ENCODE data around the gene MC1R.
"Not testable (repeated sequence)": the region's sequence is repeated elsewhere in the genome, so short reads cannot be mapped to it uniquely, and the experiment has no call there.

MC1R gene

DNA sequence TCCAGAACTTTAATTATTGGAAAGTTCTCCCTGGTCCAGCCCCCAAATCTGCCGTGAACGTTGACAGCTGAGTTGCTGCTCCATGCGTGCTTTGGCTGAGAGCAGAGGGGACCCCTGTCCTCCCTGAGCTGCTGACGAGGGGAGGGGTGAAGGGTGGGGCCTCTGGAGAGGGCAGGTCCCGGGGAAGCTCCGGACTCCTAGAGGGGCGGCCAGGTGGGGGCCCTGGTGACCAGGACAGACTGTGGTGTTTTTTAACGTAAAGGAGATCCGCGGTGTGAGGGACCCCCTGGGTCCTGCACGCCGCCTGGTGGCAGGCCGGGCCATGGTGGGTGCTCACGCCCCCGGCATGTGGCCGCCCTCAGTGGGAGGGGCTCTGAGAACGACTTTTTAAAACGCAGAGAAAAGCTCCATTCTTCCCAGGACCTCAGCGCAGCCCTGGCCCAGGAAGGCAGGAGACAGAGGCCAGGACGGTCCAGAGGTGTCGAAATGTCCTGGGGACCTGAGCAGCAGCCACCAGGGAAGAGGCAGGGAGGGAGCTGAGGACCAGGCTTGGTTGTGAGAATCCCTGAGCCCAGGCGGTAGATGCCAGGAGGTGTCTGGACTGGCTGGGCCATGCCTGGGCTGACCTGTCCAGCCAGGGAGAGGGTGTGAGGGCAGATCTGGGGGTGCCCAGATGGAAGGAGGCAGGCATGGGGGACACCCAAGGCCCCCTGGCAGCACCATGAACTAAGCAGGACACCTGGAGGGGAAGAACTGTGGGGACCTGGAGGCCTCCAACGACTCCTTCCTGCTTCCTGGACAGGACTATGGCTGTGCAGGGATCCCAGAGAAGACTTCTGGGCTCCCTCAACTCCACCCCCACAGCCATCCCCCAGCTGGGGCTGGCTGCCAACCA, at the start of gene MC1R:
Gene MC1R (plus strand): TSS at position 410 of the 895 bp plus-strand sequence. CDS start 397 bp downstream, at position 807.
- no peak for DNase-seq

DNA sequence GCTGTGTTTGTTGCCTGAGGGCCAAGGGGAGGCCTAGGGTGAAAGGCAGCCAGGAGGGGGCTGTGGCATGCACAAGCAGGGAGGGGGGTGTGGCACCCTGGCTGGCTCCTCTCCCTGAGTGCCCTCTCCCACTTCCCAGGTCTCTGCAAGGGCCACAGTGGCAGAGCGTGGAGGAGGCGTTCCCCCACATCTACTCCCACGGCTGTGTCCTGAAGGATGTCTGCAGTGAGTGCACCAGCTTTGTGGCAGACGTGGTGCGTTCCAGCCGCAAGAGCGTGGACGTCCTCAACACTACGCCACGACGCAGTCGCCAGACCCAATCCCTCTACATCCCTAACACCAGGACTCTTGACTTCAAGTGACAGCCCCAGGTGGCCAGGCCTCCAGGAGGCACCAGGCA, 48.8 kb upstream of the MC1R start:
- DNase-seq, result no peak

DNA sequence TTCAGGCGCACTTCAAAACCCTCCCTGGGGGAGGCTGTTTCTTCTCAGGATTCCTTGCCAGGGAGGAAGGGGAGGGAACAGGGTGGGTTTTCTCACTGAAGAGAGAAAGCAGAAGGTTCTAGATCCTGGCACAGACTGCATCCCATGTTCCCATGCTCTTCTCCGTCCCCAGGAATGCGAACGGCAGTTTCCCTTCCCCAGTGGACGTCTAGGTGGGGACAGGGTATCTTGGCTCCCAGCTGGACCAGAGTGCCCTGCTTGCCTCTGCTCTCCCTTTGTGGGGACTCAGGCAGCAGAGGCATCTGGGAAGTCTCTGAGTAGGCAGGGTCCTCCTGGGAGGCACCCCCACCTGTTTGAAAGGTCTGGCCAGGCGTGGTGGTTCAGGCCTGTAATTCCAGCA, 48.2 kb upstream of the MC1R start:
- DNase-seq, result no peak

DNA sequence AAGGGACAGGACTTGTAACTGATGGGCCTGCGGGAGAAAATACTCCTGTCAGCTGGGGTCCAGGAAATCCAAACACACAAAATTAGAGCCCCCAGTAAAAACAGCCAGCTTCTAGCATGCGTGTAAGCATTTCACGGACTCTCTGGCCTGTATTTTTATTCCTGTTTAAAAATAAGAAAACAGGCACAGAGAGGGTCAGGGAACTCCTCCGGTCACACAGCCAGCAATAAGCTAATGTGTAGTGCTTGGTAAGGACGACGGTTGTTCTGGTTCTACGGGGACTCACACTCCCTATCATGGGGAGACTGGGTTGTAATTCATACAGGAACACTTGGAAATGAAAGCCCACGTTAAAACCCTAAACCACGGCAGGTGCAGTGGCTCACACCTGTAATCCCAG, 46.8 kb upstream of the MC1R start:
- DNase-seq, result no peak

DNA sequence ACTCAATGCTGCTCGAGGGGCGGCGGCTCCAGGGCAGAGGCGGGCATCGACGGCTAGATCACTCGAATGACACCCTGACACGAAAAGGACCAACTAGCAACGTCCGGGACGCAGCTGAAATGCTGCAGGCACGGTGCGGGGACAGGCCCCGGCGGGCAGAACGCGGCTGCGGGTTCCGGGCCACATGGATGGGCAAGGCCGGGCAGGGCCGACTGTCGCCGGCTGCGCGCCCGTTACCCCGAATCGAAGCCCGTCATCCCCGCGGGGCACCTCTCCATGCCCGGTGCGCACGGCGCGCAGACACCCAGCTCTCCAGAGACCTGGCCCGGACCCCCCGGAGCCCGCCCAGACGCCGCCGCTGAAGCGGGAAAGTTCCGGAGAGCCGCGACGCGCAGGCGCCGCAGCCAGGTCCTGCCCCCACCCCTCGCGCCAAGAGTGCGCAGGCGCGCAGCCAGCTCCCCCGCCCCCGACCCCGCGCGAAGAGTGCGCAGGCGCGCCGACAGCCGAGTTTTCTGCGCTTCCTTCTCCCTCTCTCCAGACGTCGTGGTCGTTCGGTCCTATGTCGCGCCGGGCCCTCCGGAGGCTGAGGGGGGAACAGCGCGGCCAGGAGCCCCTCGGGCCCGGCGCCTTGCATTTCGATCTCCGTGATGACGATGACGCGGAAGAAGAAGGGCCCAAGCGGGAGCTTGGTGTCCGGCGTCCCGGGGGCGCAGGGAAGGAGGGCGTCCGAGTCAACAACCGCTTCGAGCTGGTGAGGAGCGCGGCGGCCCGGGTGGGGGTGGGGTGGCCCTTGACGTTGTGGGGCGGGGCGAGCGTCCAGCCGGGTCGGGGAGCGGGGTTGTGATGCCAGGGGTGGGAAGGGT, 45.3 kb upstream of the MC1R start, which contains the start of gene TCF25:
Gene TCF25 (plus strand): TSS at position 484 of the 863 bp plus-strand sequence. CDS start 76 bp downstream, at position 560.
- peak; percentile 33 for DNase-seq

DNA sequence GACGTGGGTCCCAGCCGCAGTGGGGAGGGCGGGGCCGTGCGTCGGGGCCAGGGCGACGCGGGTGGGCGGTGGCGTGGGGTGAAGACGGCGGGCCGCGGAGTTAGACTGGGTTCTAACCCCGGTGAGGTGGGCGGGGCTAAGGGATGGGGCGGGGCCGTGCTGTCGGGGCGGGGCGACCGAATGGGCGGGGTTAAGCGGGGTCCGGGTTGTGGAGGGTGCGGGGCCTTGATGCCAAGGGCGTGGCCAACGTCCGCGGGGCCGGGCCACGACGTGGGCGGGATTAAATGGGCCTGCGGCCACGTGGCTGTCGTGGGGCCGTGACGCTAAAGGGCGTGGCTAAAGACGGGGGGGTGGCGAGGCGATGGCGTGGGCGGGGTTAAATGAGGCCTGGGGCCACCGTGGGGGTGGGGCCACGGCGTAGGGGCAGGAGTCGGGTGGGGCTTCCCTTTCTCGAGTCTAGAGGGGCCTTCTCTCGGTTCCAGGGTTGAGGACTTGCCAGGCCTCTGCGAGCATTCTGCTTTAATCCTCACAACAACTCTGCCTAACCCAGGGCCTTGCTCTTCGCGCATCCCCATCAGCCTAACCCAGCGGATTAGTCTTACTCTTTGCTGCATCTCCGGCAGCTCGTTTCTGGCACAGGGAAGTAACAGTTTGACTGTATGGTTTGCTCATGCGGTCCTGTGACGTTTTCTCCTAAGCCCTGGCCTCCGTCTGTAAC, 44.5 kb upstream of the MC1R start:
- DNase-seq, result peak; percentile 4

DNA sequence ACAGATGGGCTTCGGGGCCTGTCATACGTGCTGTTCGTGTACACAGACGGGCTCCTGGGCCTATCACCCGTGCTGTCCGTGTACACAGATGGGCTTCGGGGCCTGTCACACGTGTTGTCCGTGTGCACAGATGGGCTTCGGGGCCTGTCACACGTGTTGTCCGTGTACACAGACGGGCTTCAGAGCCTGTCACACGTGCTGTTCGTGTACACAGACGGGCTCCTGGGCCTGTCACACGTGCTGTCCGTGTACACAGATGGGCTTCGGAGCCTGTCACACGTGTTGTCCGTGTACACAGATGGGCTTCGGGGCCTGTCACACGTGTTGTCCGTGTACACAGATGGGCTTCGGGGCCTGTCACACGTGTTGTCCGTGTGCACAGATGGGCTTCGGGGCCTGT, 39.5 kb upstream of the MC1R start:
- DNase-seq, result not testable (repeated sequence)

DNA sequence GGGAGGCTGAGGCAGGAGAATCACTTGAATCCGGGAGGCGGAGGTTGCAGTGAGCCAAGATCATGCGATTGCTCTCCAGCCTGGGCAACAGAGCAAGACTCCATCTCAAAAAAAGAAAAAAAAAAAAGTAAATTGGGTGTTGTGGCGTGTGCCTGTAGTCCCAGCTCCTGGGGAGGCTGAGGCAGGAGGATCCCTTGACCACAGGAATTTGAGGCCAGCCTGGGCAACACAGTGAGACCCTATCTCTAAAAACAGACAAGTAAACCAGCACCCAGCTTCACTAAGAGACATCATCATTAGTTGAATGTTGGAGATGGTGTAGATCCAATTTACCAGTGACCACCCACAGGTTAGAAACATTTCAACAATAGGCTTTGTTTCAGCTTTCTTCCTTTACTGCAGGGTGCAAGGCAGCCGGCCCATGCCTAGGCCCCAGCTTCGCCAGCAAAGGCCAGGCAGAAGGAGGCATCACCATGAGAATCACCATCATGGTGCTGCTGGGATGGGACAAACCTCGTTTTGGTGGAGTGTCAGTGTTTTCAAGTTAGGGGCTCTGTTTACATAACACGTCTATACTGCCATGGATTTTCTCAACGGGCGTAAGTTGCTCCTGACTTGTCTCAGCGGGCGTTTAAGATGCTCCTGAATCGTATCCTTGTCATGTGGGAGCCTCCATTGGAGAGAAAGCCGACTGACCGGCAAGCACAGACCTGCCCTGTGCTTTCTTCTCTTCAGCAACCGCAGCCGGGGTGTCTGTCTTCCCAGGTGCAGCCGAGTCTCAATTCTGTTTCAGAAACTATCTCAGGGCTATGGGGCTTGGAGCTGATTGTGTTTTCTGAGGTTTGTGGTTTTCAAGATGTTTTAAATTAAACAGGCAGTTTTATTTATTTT, 37.9 kb upstream of the MC1R start:
- DNase-seq, result no peak

DNA sequence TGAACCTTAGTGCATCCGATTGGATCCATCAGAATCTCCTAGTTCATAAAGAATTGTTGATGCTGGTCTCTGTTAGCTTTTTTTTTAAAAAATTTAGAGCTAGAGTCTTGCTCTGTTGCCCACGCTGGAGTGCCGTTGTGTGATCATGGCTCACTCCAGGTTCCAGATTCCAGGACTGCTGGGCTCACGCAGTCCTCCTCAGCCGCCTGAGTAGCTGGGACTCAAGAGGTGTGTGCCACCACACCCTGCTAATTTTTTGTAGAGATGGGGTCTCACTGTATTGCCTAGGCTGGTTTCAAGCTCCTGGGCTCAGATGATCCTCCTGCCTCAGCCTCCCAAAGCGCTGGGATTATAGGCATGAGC, 37.3 kb upstream of the MC1R start:
- DNase-seq, result no peak

DNA sequence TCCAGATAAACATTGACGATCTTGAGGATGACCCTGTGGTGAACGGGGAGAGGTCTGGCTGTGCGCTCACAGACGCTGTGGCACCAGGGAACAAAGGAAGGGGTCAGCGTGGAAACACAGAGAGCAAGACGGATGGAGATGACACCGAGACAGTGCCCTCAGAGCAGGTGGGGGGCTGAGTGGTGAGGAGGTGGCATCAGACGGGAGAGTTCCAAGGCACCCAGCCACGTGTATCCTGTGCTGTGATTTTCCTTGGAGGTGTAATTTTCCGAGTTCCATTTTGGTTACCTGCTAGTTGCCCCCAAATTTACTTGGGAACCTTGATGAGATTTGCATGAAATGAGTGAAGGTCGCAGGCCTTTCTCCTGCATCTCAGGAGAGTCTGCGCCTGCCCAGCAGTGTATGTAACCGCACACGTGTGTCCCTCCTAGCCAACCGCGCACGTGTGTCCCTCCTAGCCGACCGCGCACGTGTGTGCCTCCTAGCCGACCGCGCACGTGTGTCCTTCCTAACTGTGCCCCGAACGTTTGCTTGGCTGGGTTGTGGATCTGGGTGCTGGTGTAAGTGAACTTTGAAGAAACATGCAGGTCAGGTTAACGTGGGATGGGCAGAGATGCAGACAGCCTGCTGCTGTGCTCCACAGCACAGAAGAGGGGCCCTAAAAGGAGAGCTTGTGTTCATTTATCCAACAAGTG, 35.2 kb upstream of the MC1R start:
- DNase-seq, result no peak

DNA sequence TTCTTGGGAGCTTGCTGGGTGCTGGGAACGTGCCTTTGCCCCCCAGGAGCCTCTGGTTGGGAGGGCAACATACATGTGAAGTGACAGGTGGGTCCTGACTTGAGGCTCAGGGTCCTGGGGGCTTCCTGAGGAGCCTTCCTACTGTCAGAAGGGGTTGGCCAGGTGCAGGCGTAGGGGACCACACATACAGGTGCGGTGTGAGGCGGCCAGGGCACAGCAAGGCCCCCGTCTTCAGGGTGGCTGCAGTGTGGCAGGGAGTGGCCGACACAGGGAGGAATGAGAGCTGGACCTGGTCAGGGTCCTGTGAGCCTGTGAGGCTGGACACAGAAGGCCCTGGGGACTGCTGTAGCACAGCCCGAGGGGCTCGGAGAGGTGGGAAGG, 34.6 kb upstream of the MC1R start:
- no peak for DNase-seq

DNA sequence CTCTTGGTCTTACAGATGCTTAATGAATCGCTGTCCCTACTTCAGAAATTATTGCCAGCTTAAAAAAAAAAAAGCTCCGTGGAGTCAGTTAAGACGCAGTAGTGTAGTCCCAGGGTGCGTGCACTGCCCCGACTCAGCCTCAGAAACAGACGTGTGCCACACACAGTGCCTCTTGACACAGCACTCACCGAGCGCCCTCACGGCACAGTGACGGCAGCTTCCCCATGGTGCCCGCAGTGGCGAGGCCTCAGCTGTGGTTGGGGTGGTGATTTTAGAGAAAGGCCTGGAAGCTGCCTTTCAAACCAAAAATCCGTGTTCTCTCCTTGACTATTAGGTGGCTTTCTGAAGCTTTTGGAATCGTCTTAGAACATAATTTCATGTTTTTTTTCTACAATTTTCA, 31.4 kb upstream of the MC1R start:
- DNase-seq, result no peak

DNA sequence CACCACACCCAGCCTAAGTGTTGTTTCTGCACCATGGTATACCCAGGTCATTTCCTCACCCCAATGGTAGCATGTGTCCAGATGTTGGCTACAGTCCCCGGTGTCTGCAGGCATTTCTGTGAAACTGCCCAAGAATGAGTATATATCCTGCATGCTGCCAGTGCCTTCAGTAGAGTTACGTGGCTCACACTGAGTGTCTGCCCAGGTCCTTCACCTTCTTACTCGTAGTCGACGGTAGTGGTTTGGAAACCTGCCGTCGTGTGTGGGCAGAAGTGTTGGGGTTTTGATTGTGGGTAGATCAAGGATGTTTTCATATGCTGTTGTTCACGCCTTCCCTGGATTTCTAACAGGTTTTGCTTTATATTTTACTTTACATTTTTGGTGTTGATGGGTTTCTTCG, 28.5 kb upstream of the MC1R start:
- no peak for DNase-seq

DNA sequence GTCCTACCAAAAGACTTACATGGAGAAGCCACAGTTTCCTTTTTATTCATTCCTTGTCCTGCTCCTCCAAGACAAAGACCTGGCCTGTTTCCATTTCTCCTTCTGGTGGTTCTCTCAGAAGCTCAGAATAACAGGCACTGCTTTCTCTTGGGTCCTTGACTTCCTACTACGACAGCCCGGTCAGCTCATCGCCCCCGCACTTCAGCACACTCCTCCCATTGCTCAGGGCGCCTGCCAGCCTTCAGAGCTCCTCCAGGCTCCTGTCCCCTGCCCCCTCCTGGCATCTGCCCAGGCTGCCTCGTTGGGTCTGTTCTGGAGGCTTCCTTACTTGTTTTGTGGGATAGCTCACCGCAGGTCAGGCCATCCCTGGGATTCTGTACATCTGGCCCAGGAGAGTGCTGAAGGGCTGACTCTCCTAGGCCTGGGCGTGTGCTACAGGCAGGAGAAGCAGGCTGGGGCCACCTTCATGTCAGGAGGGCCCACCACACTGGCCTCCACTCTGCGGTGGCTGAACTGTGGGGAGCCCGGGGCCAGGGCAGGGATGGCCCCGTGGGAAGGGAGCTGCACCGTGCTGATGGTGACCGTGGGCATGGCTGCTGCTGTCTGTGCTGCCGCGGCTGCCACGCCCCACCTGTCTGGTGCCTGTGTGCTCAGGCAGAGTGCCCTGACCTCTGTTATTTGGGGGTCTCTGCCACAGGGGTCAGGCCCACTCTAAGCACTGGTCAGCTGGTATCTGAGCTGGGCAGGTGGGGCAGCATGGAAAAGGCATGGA, 27.6 kb upstream of the MC1R start:
- no peak for DNase-seq

DNA sequence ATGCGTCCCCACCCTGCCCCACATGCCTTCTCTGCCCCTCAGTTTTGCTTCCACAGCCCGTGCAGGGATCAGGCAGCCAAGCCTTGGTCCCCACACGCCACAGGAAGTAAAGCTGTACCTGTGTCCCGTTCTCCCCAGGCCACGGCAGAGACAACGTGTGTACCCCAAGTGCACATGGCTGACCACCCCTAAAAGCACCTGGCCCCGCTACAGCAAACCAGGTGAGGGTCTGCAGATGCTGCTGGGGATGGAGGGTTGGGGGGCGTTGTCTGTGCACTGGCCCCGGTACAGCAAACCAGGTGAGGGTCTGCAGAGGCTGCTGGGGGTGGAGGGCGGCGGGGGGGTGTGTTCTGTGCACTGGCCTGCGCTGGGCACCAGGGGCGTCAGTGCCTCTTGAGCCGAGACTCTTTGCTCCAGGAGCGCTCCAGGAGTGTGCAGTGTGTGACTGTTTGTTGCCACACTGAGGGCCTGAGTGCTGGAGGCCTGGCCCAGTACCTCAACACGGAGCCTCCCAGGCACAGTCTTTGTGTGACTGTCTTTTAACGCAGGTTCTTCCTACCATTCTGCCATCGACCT, 26.5 kb upstream of the MC1R start:
- DNase-seq, result no peak

DNA sequence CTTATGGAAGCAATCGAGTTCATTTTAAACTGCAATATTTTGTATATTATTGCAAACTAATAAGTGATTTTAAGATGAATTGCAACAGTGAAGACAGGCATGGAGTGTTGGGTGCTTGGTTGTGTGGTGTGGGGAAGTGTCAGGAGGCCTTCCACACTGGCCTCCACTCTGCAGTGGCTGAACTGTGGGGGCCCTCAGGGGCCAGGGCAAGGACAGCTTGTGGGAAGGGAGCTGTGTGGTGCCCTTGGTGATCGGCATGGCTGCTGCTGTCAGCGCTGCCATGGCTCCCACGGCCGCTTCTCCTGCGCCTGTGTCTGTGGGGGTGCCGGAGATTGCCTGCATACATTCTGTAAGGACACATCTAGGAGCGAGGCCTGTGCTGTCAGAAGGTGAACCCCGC, 26.0 kb upstream of the MC1R start:
- no peak for DNase-seq

DNA sequence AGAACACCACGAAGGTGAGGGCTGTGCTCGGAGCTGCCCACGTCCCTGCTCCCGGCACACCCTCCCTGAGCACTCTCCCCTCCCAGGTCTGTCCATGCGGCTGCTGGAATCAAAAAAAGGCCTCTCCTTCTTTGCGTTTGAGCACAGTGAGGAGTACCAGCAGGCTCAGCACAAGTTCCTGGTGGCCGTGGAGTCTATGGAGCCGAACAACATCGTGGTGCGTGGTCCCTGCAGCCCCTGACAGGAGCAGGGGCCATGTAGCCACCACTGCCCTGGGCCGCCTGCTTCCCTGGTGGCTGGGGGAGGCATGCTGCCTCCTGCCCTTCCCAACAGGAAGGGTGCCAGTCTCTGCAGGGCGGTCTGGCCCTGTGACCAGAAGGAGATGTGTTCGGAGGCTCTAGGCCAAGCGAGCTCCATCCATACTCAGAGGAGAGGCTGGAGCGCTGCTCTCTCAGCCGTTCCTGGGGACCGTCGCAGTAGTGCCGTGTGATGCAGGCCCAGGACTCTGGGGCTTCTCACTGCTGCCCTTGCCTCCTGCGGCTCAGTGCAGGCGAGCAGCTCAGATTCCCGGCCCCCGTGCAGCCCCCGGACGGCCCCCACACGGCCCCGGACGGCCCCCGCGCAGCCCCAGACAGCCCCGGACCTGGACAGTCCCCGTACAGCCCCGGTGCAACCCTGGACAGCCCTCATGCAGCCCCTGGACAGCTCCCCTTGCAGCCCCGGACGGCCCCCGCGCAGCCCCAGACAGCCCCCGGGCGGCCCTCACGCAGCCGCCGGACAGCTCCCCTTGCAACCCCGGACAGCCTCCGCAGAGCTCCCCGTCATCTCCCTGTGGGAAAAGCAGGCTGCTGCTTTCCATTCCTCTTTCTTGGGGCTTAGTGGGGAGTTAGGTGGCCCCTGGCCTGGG, 24.8 kb upstream of the MC1R start:
- DNase-seq, result no peak

DNA sequence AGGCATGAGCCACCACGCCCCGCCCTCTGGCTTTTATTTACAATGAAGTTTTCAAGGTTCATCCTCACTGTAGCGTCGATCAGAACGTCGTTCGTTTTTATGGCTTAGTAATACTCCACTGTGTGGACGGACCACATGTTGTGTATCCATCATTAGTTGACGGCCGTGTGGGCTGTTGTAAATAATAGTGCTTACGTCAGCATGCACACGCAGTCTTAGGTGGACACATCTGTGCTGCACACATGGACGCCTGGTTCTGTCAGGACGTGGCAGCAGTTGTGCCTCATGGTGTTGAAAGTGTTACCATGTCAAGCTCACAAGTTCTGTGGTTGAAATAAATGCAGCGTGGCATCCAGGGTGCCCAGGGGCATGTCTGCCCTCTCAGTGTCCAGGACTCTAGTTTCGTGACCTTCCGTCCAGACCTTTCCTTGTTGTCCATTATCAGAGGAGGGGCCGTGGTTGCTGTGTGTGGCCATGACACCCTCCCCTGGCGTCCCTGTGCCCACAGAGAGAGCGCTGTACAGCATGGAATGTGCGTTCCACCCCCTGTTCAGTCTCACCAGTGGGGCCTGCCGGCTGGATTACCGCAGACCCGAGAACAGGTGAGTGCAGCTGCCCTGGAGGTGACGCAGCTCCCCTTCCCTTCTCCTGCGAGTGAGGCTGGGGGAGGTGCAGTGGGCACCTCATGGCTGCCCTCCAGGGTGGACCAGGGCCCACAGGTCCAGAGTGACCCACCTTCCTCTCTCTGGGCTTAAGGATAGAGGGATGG, 23.0 kb upstream of the MC1R start:
- no peak for DNase-seq

DNA sequence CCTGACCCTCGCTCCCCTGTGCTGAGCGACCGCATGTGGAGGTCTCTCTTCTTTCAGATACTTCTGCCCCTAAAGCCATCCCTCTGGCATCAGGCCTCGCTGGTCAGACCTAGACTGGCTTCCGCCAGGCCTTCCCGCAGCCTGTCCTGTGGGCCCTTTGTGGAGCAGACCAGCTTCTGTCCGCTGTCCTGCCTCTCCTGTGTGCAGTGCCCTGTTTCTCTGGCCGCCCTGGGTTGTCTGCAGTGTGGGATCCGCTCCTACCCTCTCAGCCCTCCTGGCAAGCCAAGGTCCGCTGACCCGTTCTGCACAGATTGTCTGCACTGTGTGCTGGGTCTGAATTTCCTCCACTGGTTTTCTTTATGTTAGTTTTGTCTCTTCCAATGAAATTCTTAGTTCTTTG, 21.5 kb upstream of the MC1R start:
- DNase-seq, result no peak

Data from NCI-H1417 treated with DMSO at 0.1 percent for 48 hours (cell line).